ENCODE results near the gene PXDC1.
"Not testable (repeated sequence)": the region's sequence is repeated elsewhere in the genome, so short reads cannot be mapped to it uniquely, and the experiment has no call there.

The PXDC1 gene

GRCh38 chr6:3714111-3714510 is 37.4 kb downstream of the PXDC1 start:
- no peak for DNase-seq (ENCODE audit: low read depth in 2 of 2, low spot score in 1 of 2)

DNA sequence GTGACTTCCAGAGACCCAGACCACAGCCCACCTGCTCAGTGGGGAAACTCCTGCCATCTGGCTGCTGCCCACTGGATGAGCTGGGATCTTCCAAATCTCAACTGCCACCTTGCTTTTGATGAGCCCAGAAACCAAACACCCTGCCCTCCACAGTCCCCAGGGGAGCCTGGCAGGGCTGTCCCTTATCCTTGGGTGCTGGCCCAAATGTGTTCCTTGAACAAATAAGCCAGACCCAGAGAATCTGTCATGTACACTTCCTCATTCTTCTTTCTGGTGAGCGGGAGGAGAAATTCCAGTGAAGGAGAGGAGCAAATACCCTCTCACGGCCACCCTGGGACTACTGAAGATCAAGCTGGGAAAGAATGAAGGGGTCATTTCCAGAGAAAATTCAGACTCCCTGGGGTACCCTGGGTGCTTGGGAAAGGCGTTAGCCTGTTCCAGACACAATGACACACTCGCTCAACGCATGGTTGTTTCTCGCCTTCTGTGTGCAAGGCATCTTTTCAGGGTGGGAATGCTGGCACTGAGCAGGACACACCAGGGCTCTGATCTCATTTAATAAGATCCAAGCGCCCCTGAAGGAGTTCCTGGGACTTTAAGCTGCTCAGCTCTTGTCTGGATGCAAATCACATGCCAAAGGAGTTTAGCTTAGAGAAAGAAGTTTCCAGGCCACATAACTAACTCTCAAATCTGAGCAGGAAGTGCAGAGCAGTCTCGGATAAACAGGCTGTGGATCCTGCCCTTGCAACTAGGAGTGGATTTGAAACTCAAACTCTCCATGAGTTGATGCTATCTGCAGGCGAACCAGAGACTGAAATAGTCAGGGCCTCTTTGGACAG is 38.5 kb downstream of the PXDC1 start:
- no peak for DNase-seq (ENCODE audit: low read depth in 2 of 2, low spot score in 1 of 2)

DNA sequence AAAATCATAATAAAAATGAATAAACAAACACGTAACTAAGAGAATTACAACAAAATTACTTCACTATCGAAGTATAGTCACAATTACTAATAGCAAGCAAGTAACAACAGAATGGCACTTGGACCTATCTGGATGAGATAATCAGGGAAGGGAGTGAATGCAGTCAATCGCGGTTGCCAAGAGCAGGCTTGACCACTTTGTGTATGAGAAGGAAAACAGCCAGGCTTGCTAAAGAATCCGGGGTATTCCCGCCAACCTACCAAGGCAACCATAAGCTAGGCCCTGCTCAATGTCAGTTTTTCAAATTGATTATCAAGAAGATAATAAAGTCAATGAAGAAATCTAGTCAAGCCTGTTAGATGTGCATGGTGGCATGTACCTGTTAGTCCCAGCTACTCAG is 39.7 kb downstream of the PXDC1 start:
- DNase-seq (ENCODE audit: low read depth in 2 of 2, low spot score in 1 of 2), result no peak

GRCh38 chr6:3710403-3710802 is 41.1 kb downstream of the PXDC1 start:
- DNase-seq (ENCODE audit: low read depth in 2 of 2, low spot score in 1 of 2), result no peak

GRCh38 chr6:3708540-3708939 is 43.0 kb downstream of the PXDC1 start:
- no peak for DNase-seq (ENCODE audit: low read depth in 2 of 2, low spot score in 1 of 2)

- no peak for DNase-seq (ENCODE audit: low read depth in 2 of 2, low spot score in 1 of 2)
Measured at GRCh38 chr6:3707751-3708412, 43.6 kb downstream of the PXDC1 start.

DNA sequence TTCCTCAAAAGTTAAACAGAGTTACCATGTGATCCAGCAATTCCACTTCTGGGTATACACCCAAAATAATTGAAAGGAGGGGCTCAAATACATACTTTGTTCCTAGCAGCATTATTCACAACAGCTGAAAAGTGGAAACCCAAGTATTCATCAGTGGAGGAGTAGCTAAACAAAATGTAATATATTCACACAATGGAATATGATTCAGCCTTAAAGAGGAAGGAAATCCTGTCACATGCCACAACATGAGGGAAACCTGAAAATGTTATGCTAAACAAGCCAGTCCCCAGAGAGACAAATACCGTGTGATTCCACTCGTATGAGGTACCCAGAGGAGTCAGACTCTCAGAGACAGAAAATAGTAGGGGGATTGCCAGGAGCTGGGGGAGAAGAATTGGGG is 44.5 kb downstream of the PXDC1 start:
- no peak for DNase-seq (ENCODE audit: low read depth in 2 of 2, low spot score in 1 of 2)

GRCh38 chr6:3706547-3706946 is 45.0 kb downstream of the PXDC1 start:
- no peak for DNase-seq (ENCODE audit: low read depth in 2 of 2, low spot score in 1 of 2)

DNA sequence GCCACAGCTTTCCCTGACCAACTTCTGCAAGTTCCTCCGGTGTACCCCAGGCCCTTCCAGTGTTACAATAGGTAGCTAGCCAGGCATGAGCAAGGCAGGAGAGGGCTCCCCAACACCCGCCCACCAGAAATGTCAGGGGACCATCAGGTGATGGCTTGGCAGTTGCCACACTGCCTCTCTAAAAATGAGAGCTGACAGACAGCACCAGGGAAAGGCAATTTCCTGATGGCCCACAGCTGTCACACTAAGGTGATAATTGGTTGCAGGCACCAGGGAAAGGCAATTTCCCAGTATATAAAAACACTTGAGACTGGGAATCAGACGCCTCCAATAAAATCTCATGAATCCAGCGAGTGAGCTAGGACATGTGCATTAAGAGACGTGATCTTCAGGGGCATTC is 49.9 kb downstream of the PXDC1 start:
- DNase-seq (ENCODE audit: low read depth in 2 of 2, low spot score in 1 of 2), result no peak

- no peak for DNase-seq (ENCODE audit: low read depth in 2 of 2, low spot score in 1 of 2)
Measured at GRCh38 chr6:3699231-3699630, 52.3 kb downstream of the PXDC1 start.

- DNase-seq (ENCODE audit: low read depth in 2 of 2, low spot score in 1 of 2), result no peak
Measured at GRCh38 chr6:3698021-3698420, 53.5 kb downstream of the PXDC1 start.

- DNase-seq (ENCODE audit: low read depth in 2 of 2, low spot score in 1 of 2), result no peak
Measured at GRCh38 chr6:3697609-3698008, 53.9 kb downstream of the PXDC1 start.

DNA sequence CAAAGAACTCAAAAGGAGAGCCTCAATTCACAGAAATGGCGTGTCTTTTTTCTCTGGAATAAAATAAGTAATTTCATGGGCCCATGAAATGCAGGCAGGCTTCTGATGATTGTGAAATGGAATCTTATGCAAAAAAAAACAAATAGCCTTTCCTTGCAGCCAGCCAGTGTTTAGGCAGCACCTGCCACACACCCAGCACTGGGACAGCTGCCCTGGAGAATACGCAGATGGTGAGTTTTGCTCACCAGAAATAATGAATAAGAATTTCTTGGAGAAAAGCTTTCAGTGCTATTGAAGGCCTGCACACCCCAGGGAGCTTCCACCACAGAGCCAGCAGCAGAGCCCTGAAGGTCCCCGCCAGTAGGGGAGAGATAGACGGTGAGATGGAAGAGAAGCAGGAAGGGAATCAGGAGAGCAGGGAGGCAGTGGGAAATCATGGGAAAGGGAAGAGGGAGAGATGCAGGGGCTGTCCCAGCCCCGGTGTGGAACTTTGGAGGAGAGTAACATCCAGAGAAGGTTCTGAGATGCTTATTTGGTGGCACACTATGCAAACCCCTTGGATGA is 54.9 kb downstream of the PXDC1 start:
- no peak for DNase-seq (ENCODE audit: low read depth in 2 of 2, low spot score in 1 of 2)

- no peak for DNase-seq (ENCODE audit: low read depth in 2 of 2, low spot score in 1 of 2)
Measured at GRCh38 chr6:3695065-3695817, 56.3 kb downstream of the PXDC1 start.

- DNase-seq (ENCODE audit: low read depth in 2 of 2, low spot score in 1 of 2), result no peak
Measured at GRCh38 chr6:3693831-3694230, 57.7 kb downstream of the PXDC1 start.

- DNase-seq (ENCODE audit: low read depth in 2 of 2, low spot score in 1 of 2), result no peak
Measured at GRCh38 chr6:3690506-3690905, 61.0 kb downstream of the PXDC1 start.

DNA sequence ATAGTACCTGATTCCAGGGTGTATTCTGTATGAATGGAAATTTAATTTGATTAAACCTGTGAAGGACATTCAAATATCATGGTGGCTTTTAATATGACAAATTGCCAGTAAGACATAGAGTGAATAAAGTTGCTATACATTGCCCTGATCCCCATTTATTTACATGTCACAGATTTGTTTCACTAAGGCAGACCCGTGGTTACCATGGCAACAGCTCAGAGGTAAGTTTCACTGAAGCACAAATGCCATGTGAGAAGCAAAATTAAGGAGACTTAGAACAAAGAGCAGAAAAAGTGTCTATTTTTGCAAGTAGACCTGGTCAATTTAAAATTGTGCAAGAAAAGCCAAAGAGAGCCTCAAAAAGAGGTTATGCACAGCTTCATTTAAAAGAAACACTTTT is 63.7 kb downstream of the PXDC1 start:
- DNase-seq (ENCODE audit: low read depth in 2 of 2, low spot score in 1 of 2), result no peak

DNA sequence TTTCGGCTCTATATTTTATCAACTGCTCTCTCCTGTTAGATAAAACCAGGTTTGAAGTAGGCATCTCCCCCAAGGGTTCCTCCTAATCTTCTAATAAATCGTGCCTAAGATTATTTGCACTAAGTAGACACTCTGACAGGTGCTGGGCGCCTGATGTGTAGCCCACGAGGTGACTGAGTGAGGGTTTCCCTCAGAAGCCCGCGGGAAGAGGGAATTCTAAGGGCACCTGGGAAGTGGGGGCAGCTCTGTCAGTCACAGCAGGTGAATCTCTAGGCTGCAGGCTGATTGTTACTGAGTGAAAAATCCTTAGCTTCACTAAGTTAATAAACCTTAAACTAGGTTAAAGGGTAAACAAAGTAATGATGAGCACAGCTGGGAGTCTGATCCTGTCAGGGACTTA is 68.2 kb downstream of the PXDC1 start:
- no peak for DNase-seq (ENCODE audit: low read depth in 2 of 2, low spot score in 1 of 2)

DNA sequence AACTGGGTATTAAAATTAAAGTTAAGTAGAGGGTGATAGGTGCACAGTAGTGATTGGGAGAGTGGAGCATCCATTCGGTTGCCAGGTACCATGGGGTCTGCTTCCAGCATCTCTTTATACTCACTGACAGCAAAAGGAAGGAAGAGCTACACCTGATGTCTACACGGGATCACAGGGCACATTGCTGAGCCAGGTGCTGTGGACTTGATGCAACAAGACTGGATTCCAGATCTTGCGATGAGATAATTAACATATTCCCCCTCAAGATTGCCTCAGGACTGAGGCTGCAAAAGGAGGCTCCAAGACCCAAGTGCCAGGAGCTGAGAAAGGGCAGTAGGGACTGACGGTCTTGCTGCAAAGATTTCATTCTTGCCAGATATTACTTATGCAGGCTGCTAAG is 72.6 kb downstream of the PXDC1 start:
- DNase-seq (ENCODE audit: low read depth in 2 of 2, low spot score in 1 of 2), result no peak

DNA sequence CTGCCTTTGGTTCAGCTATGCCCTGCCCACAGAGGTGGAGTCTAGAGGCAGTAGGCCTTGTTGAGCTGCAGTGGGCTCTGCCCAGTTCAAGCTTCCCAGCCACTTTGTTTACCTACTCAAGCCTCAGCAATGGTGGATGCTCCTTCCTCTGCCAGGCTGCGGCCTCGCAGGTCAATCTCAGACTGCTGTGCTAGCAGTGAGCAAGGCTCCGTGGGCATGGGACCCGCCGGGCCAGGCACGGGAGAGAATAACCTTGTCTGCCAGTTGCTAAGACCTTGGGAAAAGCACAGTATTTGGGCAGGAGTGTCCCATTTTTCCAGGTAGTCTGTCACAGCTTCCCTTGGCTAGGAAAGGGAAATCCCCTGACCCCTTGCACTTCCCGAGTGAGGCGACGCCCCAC is 73.8 kb downstream of the PXDC1 start:
- DNase-seq (ENCODE audit: low read depth in 2 of 2, low spot score in 1 of 2), result not testable (repeated sequence)

GRCh38 chr6:3677351-3677750 is 74.2 kb downstream of the PXDC1 start:
- not testable (repeated sequence) for DNase-seq (ENCODE audit: low read depth in 2 of 2, low spot score in 1 of 2)

All from stimulated activated CD8-positive, alpha-beta memory T cell treated with anti-CD3 and anti-CD28 coated beads, Interleukin-4, amount 100 ng/mL, for 1 hour (primary cell).